ENCODE measurements around the gene CCDC71.

GRCh38 chr3:49120438-49121131 lies 45.5 kb downstream of the CCDC71 start, which contains the start of gene USP19:
- TF ChIP-seq CTCF (IDR thresholded peaks at IDR 0.05; ENCODE audit: poor library complexity) (no peak), EZH2 (IDR thresholded peaks at IDR 0.05; ENCODE audit: borderline replicate concordance) (no peak), EZH2phosphoT487 (IDR thresholded peaks at IDR 0.05; ENCODE audit: low read depth, severe bottlenecking, unreplicated experiment) (no peak)

All from hepatocyte (in vitro differentiated cells).